Measurements from ENCODE around the gene EPGN.

Gene EPGN

DNA sequence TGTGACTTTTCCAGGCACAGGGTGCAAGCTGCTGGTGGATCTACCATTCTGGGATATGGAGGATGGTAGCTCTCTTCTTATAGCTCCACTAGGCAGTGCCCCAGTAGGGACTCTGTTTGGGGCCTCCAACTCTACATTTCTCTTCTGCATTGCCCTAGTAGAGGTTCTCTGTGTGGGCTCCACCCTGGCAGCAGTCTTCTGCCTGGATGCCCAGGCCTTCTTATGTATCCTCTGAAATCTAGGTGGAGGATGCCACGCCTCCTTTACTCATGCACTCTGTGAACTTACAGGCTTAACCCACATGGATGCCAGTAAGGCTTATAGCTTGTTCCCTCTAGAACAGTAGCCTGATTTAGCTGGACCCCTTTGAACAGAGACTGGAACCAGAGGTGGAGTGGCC lies 35.8 kb downstream of the EPGN start:
- no peak for DNase-seq

DNA sequence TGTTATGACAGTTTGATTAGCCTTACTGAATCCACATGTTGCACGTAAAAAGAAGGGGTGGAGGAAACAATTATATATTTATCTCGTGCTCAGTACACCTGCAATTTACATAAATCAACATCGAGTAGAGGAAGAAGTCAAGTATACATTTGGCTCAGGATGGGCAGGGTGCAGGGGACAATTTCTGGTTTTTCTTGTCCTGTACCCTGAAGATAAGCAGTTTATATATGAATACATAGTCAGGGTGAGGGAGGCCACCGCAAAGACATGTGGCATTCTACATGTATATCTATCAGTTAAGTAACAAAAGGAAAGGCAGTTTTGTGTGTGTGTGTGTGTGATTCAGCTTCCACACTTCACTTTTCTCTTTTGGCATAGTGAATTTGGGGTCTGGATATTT lies 45.6 kb downstream of the EPGN start:
- no peak for DNase-seq

DNA sequence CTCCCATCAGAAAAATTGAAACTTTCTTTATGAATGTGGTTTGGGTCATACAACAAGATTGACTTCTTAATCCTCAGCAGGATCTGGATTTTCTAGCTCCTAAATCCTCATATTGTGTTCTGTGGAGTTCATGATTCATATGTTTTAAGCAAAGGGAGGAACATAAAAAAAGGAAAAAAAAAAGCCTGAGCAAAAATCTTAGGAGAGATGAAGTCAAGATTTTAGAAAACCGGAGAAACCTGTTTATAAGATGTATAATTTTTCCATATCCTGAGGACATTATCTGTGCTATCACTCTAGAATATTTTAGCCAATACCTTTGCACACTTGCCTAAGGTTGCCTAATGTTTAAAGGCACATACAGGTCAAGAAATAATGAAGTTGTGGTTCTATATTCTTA lies 49.7 kb downstream of the EPGN start:
- DNase-seq: no peak

DNA sequence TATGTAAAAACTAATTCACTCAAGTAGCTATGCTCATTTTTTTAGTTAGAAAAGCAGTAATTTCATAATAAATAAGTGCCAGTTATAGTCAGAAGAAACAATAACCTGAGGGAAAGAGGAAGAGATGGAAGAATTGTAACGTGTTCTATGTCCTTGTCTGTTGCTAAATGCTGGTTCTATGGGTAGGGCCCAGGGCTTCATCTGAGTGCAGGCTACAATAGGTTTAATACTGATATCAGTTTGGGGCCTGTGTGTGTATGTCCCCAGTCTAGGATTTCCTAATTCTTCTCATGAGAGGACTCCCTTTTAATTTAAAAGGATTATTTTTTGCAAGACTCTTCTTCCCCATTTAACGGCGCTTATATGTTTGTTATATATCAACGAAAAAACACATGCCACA lies 53.4 kb downstream of the EPGN start:
- DNase-seq: no peak

DNA sequence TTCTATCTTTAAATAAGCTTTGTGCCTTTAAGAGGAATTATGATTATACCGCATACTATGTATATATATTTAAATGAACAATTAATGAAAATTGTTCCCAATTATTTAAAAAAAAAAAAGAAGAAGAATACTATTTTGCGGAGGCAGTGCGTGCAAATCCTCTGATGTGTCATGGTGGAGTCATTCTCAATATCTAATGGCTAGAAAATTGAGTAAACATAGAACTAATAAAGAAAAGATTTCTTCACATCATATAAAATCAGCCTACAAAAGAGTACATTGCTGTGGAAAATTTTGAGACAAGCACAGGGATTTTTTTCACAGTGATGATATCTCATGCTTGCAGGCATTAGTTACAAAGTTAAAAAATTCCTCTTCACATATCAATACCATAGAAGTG lies 54.1 kb downstream of the EPGN start:
- no peak for DNase-seq

DNA sequence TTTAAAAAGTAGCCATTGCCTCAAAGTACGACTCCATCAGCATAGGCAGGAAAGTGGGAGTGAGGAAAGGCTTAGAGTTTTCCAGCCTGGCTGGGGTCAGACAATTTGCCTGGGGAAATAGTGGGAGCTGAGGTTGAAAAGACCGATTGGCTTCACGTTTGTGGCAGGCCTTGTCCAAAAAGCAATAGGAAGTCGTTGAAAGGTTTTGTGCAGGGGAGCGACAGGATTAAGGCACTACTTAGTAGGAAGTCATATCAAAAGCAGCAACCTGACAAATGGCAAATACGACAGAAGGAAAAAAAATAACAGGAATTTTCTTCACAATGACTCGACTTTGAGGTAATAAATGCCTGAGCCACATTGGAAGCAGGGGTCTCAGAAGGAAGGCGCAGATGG lies 56.0 kb downstream of the EPGN start:
- DNase-seq: no peak

DNA sequence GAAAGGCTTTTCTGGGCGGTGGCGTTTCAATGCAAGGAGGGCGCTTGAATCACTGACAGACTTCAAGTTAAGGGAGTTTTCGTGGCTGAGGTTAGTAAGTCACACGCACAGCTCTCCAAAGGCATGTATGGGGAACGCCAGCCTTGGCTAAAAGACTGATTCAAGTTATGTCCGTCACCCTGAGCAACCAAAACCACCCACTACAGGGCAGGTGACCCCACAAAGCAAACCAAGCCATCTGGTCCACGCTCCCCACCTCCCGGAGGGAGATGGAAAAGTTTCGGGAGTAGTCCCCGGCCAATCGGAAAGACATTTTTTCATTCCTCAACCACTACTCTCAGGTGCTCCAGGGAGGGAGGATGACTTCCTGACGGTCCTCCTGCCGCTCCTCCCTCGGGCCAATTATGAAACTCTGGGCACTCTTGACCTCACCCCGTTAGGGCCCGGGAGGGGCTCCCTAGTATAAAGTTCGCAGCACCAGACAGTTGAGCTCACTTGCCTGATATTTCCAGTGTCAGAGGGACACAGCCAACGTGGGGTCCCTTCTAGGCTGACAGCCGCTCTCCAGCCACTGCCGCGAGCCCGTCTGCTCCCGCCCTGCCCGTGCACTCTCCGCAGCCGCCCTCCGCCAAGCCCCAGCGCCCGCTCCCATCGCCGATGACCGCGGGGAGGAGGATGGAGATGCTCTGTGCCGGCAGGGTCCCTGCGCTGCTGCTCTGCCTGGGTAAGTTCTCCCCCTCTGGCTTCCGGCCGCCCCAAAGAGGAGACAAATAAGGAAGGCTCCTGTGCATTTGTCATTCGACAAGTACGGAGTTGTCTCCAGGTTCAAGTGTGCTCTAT lies 56.6 kb downstream of the EPGN start, which contains the start of gene EREG:
EREG (plus strand) TSS at position 494 of the 840 bp plus-strand sequence; CDS start at position 658, 164 bp downstream.
- DNase-seq: no peak

DNA sequence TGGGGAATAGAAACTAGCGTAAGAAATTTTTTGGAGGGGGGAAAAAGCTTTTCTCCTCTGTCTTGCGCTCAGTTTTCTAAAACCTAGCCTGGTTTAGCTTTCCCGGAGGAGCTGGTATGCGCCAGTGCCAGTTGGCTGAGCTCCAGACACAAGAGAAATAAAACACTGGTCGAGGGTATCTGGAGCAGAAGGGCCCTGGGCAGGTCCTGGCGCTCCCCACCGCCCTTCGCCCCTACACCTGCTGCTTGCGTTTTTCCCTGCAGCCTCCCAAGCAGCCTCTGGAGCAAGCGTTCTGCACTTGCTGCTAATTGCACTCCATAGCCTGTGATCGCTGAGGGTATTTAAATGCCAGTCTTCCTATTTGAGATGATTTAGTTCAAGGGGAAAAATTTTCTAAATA lies 57.5 kb downstream of the EPGN start:
- no peak for DNase-seq

Data from KG1 (cell line).